Endothelial cell (in vitro differentiated cells): ENCODE results near the gene PARD6A. TPM values are rescaled to one million over a fixed set of nuclear protein-coding genes. Genes with fewer than 3 reads are reported as not detected.

Experiments
- DNase-seq: peaks from one replicate; pipeline ENCODE4 v3.0.0; 2021; ENCODE audit warnings: low spot score
- H3K27ac Mint-ChIP-seq: one replicate; pipeline ENCODE4 v1.8.0; 2021; ENCODE audit warnings: mixed read lengths, inconsistent platforms; ENCODE audit not compliant: unreplicated experiment
- H3K27me3 Mint-ChIP-seq: one replicate; pipeline ENCODE4 v1.8.0; 2021; ENCODE audit warnings: mild to moderate bottlenecking, moderate library complexity, mixed read lengths, inconsistent platforms; ENCODE audit not compliant: unreplicated experiment
- H3K36me3 Mint-ChIP-seq: one replicate; pipeline ENCODE4 v1.8.0; 2021; ENCODE audit warnings: mild to moderate bottlenecking, low read depth, mixed read lengths, inconsistent platforms; ENCODE audit not compliant: unreplicated experiment
- H3K4me1 Mint-ChIP-seq: one replicate; pipeline ENCODE4 v1.8.0; 2021; ENCODE audit warnings: mild to moderate bottlenecking, mixed read lengths, inconsistent platforms; ENCODE audit not compliant: unreplicated experiment
- H3K4me3 Mint-ChIP-seq: one replicate; pipeline ENCODE4 v1.8.0; 2021; ENCODE audit warnings: mild to moderate bottlenecking, mixed read lengths, inconsistent platforms; ENCODE audit not compliant: unreplicated experiment
- H3K9me3 Mint-ChIP-seq: one replicate; pipeline ENCODE4 v1.8.0; 2021; ENCODE audit warnings: mixed read lengths, inconsistent platforms; ENCODE audit not compliant: unreplicated experiment
- total RNA-seq: library from RNA; stranded (reverse); fragmentation: NEBNext Ultra II Directional; extraction: Animal tissue kit (Norgen Biotek cat#: 25700); gene quantifications from one replicate; pipeline ENCODE4 v1.2.1, GENCODE V29; 2021; ENCODE audit not compliant: unreplicated experiment
- TF ChIP-seq, protein P1 (sequence below): fragments of 200-600 bp; sonication (generic); IDR thresholded peaks from one replicate; pipeline ENCODE4 v1.5.0; 2021; ENCODE audit warnings: antibody characterized with exemption; ENCODE audit not compliant: unreplicated experiment

The PARD6A gene
- total RNA-seq, 1 donor from 2014 or later: 1.2 TPM

DNA sequence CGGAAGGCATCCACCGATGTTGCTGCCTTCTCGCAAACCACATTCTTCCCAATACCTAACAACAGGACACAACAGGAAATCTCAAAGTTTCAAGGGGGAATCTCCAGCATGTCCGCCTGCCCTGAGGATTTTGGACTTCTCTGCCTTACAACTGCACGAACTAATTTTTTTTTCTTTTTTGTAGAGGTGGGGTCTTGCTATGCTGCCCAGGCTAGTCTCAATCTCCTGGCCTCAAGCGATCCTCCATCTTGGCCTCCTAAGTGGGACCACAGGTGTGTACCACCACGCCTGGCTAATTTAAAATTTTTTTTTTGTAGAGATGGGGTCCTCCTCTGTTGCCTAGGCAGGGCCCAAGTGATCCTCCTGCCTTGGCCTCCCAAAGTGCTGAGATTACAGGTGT, 15.2 kb downstream of the PARD6A start:
- H3K4me3 Mint-ChIP-seq: no peak overlapping the region
- TF ChIP-seq, protein P1, sequence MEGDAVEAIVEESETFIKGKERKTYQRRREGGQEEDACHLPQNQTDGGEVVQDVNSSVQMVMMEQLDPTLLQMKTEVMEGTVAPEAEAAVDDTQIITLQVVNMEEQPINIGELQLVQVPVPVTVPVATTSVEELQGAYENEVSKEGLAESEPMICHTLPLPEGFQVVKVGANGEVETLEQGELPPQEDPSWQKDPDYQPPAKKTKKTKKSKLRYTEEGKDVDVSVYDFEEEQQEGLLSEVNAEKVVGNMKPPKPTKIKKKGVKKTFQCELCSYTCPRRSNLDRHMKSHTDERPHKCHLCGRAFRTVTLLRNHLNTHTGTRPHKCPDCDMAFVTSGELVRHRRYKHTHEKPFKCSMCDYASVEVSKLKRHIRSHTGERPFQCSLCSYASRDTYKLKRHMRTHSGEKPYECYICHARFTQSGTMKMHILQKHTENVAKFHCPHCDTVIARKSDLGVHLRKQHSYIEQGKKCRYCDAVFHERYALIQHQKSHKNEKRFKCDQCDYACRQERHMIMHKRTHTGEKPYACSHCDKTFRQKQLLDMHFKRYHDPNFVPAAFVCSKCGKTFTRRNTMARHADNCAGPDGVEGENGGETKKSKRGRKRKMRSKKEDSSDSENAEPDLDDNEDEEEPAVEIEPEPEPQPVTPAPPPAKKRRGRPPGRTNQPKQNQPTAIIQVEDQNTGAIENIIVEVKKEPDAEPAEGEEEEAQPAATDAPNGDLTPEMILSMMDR: no peak
- H3K36me3 Mint-ChIP-seq: peaks cover 4% of the 10 kb centered on the region
- no peak overlapping the region for H3K27ac Mint-ChIP-seq
- H3K27me3 Mint-ChIP-seq: peaks cover 1% of the 10 kb centered on the region
- H3K9me3 Mint-ChIP-seq: no peaks in the 10 kb centered on the region
- DNase-seq: no peak
- peaks cover 23% of the 10 kb centered on the region for H3K4me1 Mint-ChIP-seq

DNA sequence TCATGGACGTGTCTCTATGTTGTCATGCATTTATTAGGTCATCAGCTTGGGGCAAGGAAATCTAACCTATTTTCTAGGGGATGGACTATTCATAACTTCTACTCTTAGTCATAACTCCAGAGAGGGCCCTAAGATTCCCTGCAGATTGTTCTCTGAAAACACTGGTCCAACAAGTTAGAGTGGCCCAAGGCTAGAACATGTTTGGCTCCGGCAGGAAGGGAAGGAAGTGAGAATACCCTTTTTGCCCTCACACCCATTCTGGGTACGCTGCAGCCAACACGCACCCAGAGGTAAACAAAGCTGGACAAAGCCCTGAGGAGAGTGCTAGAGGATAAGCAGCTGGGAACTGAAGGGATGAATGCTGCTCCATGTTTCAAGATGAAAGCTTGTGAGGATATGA, 15.8 kb downstream of the PARD6A start:
- TF ChIP-seq, protein P1: no peak
- Mint-ChIP-seq H3K9me3 (no peaks in the 10 kb centered on the region), H3K4me3 (no peak overlapping the region), H3K36me3 (peaks cover 4% of the 10 kb centered on the region), H3K27me3 (no peaks in the 10 kb centered on the region), H3K27ac (no peak overlapping the region), H3K4me1 (peaks cover 20% of the 10 kb centered on the region)
- no peak for DNase-seq

DNA sequence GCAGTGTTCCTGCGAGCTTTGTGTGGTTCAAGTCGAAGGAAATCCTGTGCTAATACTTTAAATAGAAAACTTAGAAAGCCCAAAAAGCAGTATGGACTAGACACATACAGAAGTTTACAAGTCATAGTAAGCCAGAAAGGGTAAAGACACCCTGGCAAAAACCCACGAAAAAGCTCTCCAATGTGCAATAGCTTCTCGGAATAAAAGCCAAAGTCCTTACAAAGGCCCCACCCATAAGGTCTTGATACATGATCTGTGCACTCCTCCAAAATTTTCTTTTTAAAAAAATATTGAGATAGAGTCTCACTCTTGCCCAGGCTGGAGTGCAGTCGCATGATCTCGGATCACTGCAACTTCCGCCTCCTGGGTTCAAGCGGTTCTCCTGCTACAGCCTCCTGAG, 16.2 kb downstream of the PARD6A start:
- no peaks in the 10 kb centered on the region for H3K9me3 Mint-ChIP-seq
- no peak overlapping the region for H3K4me3 Mint-ChIP-seq
- peaks cover 20% of the 10 kb centered on the region for H3K4me1 Mint-ChIP-seq
- no peak for DNase-seq
- no peaks in the 10 kb centered on the region for H3K27me3 Mint-ChIP-seq
- H3K36me3 Mint-ChIP-seq: peaks cover 4% of the 10 kb centered on the region
- TF ChIP-seq, protein P1: no peak
- no peak overlapping the region for H3K27ac Mint-ChIP-seq

DNA sequence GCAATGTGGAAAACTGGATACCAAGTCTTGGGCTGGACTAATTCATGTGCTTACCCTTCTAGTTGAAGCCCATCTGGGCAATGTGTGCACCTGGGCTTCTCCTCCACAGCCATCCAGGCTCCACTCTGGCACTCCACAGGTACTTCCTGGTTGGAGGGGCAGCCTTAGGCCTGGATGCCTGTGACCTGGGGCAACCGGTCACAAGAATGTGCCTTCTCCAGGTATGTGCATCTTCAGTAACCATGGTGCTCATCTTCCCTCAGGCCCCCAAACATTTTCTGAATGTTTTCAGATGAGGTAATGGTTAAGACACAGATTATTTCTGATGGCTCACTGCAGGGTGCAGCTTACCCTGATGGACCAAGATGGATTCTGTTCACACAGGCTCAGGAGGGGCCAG, 17.0 kb downstream of the PARD6A start:
- no peaks in the 10 kb centered on the region for H3K27me3 Mint-ChIP-seq

DNA sequence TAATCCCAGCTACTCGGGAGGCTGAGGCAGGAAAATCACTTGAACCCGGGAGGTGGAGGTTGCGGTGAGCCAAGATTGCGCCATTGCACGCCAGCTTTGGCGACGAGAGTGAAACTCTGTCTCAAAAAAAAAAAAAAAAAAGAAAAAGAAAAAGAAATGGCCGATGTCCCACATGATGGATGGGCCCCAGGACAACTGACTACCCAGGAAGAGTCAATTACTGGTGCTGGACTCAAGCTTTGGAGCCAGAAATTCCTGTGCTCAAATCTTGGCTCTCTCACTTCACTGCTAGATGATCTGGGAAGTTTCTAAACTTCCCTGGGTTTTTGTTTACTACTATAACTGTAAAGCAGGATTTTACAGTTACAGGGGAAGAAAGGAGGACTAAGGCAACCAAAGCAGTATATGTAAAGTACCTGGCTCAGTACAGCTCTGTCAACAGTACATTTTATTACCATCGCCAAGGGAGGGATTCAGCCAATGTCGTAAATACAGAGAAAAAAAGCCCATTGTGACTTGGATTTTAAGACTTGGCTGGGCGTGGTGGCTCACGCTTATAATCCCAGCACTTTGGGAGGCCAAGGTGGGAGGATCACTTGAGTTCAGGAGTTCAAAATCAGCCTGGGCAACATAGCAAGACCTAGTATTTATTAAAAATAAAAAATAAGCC, 17.7 kb downstream of the PARD6A start:
- no peak for DNase-seq
- TF ChIP-seq, protein P1: no peak
- no peak overlapping the region for H3K27ac Mint-ChIP-seq

More for the DNA sequence above, 17.0 kb downstream of the PARD6A start:
- no peak overlapping the region for H3K27ac Mint-ChIP-seq
- peaks cover 15% of the 10 kb centered on the region for H3K4me1 Mint-ChIP-seq
- TF ChIP-seq, protein P1: no peak
- no peak for DNase-seq
- H3K36me3 Mint-ChIP-seq: no peaks in the 10 kb centered on the region
- no peak overlapping the region for H3K4me3 Mint-ChIP-seq
- no peaks in the 10 kb centered on the region for H3K9me3 Mint-ChIP-seq

More for the DNA sequence above, 17.7 kb downstream of the PARD6A start:
- Mint-ChIP-seq H3K4me3 (no peak overlapping the region), H3K4me1 (peaks cover 12% of the 10 kb centered on the region), H3K36me3 (peaks cover 4% of the 10 kb centered on the region), H3K27me3 (no peaks in the 10 kb centered on the region), H3K9me3 (no peaks in the 10 kb centered on the region)
